Breast epithelium (tissue), 4 donors: ENCODE data around the gene PNMA8A. TPM values are rescaled to one million over a fixed set of nuclear protein-coding genes. Genes with fewer than 3 reads are reported as not detected.

Experiments
- DNase-seq, 2 donors: peaks; one replicate each; pipeline ENCODE4 v3.0.0-alpha.2; 2019; ENCODE audit warnings: low spot score in 2 of 2
- H3K27ac ChIP-seq, 2 donors: fragments of 200-600 bp; sonication (generic) in 1 of 2; one replicate each; pipeline ENCODE4 v1.5.1; 2016 to 2019; ENCODE audit warnings: mild to moderate bottlenecking in 1 of 2
- H3K27me3 ChIP-seq, 2 donors: fragments of 200-600 bp; sonication (generic) in 1 of 2; one replicate each; pipeline versions ENCODE4 v1.5.1 to v1.6.0; 2017 to 2019; ENCODE audit warnings: control low read depth in 1 of 2, mild to moderate bottlenecking in 1 of 2
- H3K36me3 ChIP-seq: fragments of 200-600 bp; one replicate; pipeline ENCODE4 v1.5.1; 2019
- H3K4me1 ChIP-seq, 2 donors: fragments of 200-600 bp; sonication (generic); one replicate each; pipeline ENCODE4 v1.5.1; 2016 to 2019; ENCODE audit warnings: control low read depth in 1 of 2
- H3K4me3 ChIP-seq, 3 donors: fragments of 200-600 bp; sonication (generic); 1 replicate in 2 of 3; 2 replicates in 1 of 3; pipeline ENCODE4 v1.5.1; 2016 to 2019; ENCODE audit warnings: mild to moderate bottlenecking in 3 of 3, moderate library complexity in 2 of 3
- H3K9me3 ChIP-seq, 2 donors: fragments of 200-600 bp; sonication (generic) in 1 of 2; one replicate each; pipeline ENCODE4 v1.5.1; 2016 to 2019; ENCODE audit warnings: control low read depth in 1 of 2
- POLR2A ChIP-seq: fragments of 450-650 bp; IDR thresholded peaks from one replicate; pipeline ENCODE4 v1.6.1; 2016; ENCODE audit warnings: antibody characterized with exemption, mild to moderate bottlenecking, moderate library complexity
- POLR2AphosphoS5 ChIP-seq, 3 donors: sonication (generic); formaldehyde crosslinking; IDR thresholded peaks; one replicate each; pipeline ENCODE4 v1.6.1; 2017; ENCODE audit warnings: antibody characterized with exemption in 3 of 3
- intact Hi-C: fragments of 100-400 bp; cut with DNase I; formaldehyde crosslinking; loops from one replicate; pipeline ENCODE4 v1.15.1; 2023; ENCODE audit warnings: low total_unique reads
- total RNA-seq, 3 donors: library from RNA; depleted of rRNA; stranded (reverse); fragments of >200 nt; gene quantifications; one replicate each; pipeline ENCODE4 v1.1.0, GENCODE V29; 2016
- TF ChIP-seq, protein P1 (sequence below), 3 donors: fragments of 450-650 bp; IDR thresholded peaks; one replicate each; pipeline ENCODE4 v1.5.1; 2016 to 2017; ENCODE audit warnings: antibody characterized with exemption in 3 of 3, mild to moderate bottlenecking in 3 of 3, moderate library complexity in 3 of 3

PNMA8A gene
- total RNA-seq, 3 donors from 2014 or later = 0.80 to 8.8 (median 2.3) TPM

DNA sequence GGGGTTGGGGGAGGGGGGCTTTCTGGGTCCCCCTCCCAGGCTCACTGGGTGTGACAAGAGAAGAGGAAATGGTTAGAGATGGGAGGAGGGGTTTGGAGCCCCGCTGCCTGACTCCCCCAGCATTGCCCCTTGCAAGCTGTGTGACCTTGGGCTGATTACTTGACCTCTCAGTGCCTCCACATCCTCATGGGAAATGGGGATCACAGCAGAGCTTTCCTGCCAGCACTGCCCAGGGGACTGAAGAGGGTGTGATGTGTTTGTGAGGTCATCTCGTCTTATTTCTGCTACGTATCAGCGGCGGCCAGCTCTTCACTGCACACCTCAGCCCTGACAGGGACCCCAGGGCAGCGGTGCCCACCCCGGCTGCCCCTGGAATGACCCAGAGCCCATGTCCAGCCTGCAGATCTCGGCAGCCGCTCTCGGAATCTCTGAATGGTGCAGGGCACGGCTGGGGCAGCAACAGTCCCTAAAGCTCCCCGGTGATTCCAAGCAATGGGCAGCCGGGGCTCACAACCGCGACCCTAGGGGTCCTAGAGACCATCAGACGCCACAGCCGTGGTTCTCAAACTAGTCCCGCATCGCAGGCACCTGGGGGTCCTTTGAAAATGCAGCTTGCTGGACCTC, 15.9 kb upstream of the PNMA8A start:
- intact Hi-C loops = loop anchor here (2.0 kb wide), 1 partner anchor 92 kb away; no protein-coding TSS in a partner anchor
- no peaks in the 10 kb centered on the region for H3K9me3 ChIP-seq
- H3K4me3 ChIP-seq = peak overlapping the region; percentile 9 to 63 (median 48)
- H3K27ac ChIP-seq = peak overlapping the region; percentile 17 to 22
- DNase-seq = no peak
- H3K4me1 ChIP-seq = peaks cover under 1 to 7% of the 10 kb centered on the region in 2 donors
- TF ChIP-seq POLR2A = no peak
- no peak for TF ChIP-seq POLR2AphosphoS5 (IDR thresholded peaks at IDR 0.05)
- H3K27me3 ChIP-seq = peaks cover 0 to 3% of the 10 kb centered on the region in 2 donors
- H3K36me3 ChIP-seq = no peaks in the 10 kb centered on the region

DNA sequence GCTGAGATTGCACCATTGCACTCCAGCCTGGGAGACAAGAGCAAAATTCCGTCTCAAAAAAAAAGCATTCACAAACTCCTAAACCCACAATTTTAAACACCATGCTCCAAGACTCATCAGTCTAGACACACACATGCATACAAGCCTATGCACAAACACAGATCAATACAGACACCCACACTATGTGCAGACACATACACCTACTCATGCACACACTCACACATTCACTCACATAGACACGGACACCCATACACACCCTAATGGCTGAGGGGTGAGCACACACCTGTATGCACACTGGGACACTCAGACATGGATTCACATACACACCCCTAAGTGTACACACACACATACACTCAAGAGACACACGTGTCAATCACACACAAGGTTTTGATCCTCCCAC, 15.0 kb upstream of the PNMA8A start:
- Histone ChIP-seq H3K27ac (no peak overlapping the region), H3K4me3 (no peak overlapping the region), H3K4me1 (peaks cover 0 to 7% of the 10 kb centered on the region in 2 donors), H3K27me3 (no peaks in the 10 kb centered on the region), H3K36me3 (no peaks in the 10 kb centered on the region), H3K9me3 (no peaks in the 10 kb centered on the region)
- TF ChIP-seq POLR2AphosphoS5 (IDR thresholded peaks at IDR 0.05) (no peak), POLR2A (no peak)
- TF ChIP-seq, protein P1, sequence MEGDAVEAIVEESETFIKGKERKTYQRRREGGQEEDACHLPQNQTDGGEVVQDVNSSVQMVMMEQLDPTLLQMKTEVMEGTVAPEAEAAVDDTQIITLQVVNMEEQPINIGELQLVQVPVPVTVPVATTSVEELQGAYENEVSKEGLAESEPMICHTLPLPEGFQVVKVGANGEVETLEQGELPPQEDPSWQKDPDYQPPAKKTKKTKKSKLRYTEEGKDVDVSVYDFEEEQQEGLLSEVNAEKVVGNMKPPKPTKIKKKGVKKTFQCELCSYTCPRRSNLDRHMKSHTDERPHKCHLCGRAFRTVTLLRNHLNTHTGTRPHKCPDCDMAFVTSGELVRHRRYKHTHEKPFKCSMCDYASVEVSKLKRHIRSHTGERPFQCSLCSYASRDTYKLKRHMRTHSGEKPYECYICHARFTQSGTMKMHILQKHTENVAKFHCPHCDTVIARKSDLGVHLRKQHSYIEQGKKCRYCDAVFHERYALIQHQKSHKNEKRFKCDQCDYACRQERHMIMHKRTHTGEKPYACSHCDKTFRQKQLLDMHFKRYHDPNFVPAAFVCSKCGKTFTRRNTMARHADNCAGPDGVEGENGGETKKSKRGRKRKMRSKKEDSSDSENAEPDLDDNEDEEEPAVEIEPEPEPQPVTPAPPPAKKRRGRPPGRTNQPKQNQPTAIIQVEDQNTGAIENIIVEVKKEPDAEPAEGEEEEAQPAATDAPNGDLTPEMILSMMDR (IDR thresholded peaks at IDR 0.05) = no peak
- intact Hi-C loops = loop anchor here (2.0 kb wide), 1 partner anchor 92 kb away; no protein-coding TSS in a partner anchor
- DNase-seq = no peak

- H3K9me3 ChIP-seq = no peaks in the 10 kb centered on the region
- peaks cover 0 to 17% of the 10 kb centered on the region in 2 donors for H3K4me1 ChIP-seq
- no peaks in the 10 kb centered on the region for H3K27me3 ChIP-seq
- intact Hi-C loops = loop anchor here (5.0 kb wide), 2 partner anchors 483 to 772 kb away; no protein-coding TSS in a partner anchor
- no peaks in the 10 kb centered on the region for H3K36me3 ChIP-seq
- TF ChIP-seq POLR2A (no peak), POLR2AphosphoS5 (IDR thresholded peaks at IDR 0.05) (no peak)
- TF ChIP-seq, protein P1 (IDR thresholded peaks at IDR 0.05) = no peak
- DNase-seq = no peak
- H3K4me3 ChIP-seq = no peak overlapping the region
- H3K27ac ChIP-seq = no peak overlapping the region
Measured at GRCh38 chr19:46484656-46485055, 13.3 kb upstream of the PNMA8A start.

DNA sequence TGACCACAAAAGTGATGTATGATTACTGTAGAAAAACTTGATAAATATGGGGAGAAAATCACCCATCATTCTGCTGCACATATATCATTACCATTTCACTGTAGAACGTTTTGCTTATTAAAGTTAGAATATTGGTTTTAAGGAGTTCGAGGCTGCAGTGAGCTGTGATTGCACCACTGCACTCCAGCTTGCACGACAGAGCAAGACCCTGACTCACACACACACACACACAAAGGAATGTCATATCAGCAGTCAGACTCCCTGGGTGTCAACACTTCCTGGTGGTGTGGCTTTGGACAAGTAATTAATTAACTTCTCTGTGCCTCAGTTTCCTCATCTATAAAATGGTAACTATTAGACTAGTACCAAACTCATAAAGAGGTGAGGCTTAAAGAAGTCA, 11.3 kb upstream of the PNMA8A start:
- H3K27ac ChIP-seq = peak overlapping the region in 1 of 2 donors; percentile 33

GRCh38 chr19:46481947-46482346, 10.6 kb upstream of the PNMA8A start:
- DNase-seq = no peak
- H3K27ac ChIP-seq = peak overlapping the region; percentile 82 to 89
- intact Hi-C loops = loop anchor here (5.0 kb wide), 2 partner anchors 485 to 770 kb away; no protein-coding TSS in a partner anchor
- TF ChIP-seq, protein P1 (IDR thresholded peaks at IDR 0.05) = no peak
- TF ChIP-seq POLR2AphosphoS5 (IDR thresholded peaks at IDR 0.05) (peak in 1 of 3 donors; percentile 18), POLR2A (no peak)
- H3K36me3 ChIP-seq = no peaks in the 10 kb centered on the region
- H3K4me3 ChIP-seq = peak overlapping the region in 2 of 3 donors; percentile 4 to 15
- H3K27me3 ChIP-seq = no peaks in the 10 kb centered on the region
- H3K9me3 ChIP-seq = no peaks in the 10 kb centered on the region
- peaks cover 0 to 10% of the 10 kb centered on the region in 2 donors for H3K4me1 ChIP-seq

More for the DNA sequence above, 11.3 kb upstream of the PNMA8A start:
- H3K4me1 ChIP-seq = peaks cover 0 to 17% of the 10 kb centered on the region in 2 donors
- DNase-seq = no peak
- no peaks in the 10 kb centered on the region for H3K9me3 ChIP-seq
- no peaks in the 10 kb centered on the region for H3K36me3 ChIP-seq
- no peaks in the 10 kb centered on the region for H3K27me3 ChIP-seq
- H3K4me3 ChIP-seq = no peak overlapping the region
- intact Hi-C loops = loop anchor here (5.0 kb wide), 2 partner anchors 485 to 770 kb away; no protein-coding TSS in a partner anchor
- TF ChIP-seq, protein P1 (IDR thresholded peaks at IDR 0.05) = no peak
- TF ChIP-seq POLR2A (no peak), POLR2AphosphoS5 (IDR thresholded peaks at IDR 0.05) (no peak)
